HG03045 (cell line): Measurements from ENCODE around the gene SGK1.
"Not testable (repeated sequence)": the region's sequence is repeated elsewhere in the genome, so short reads cannot be mapped to it uniquely, and the experiment has no call there.

Source experiments
- ATAC-seq: cut with Tn5 transposase; IDR thresholded peaks from one replicate; pipeline ENCODE4 v1.9.1; 2021; ENCODE audit warnings: mild to moderate bottlenecking, moderate library complexity; ENCODE audit not compliant: unreplicated experiment

The SGK1 gene

GRCh38 chr6:134328792-134329191 lies 10.9 kb upstream of the SGK1 start:
- ATAC-seq = no peak

GRCh38 chr6:134328138-134328537 lies 10.2 kb upstream of the SGK1 start:
- no peak for ATAC-seq

GRCh38 chr6:134326192-134326591 lies 8.3 kb upstream of the SGK1 start:
- not testable (repeated sequence) for ATAC-seq

- ATAC-seq = no peak
Observed at GRCh38 chr6:134324766-134325165, 6.9 kb upstream of the SGK1 start.

GRCh38 chr6:134324141-134324540 lies 6.2 kb upstream of the SGK1 start:
- no peak for ATAC-seq

GRCh38 chr6:134323698-134324097 lies 5.8 kb upstream of the SGK1 start:
- no peak for ATAC-seq

- no peak for ATAC-seq
Observed at GRCh38 chr6:134323294-134323693, 5.4 kb upstream of the SGK1 start.

GRCh38 chr6:134322216-134322615 lies 4.3 kb upstream of the SGK1 start:
- no peak for ATAC-seq

- no peak for ATAC-seq
Observed at GRCh38 chr6:134321246-134321645, 3.3 kb upstream of the SGK1 start.

- not testable (repeated sequence) for ATAC-seq
Observed at GRCh38 chr6:134319686-134320085, 1.8 kb upstream of the SGK1 start.

- ATAC-seq = no peak
Observed at GRCh38 chr6:134318974-134319281, 1.0 kb upstream of the SGK1 start.

- ATAC-seq = no peak
Observed at GRCh38 chr6:134318236-134318973, 493 bp upstream of the SGK1 start.

- no peak for ATAC-seq
Observed at GRCh38 chr6:134316733-134317431, 1.0 kb downstream of the SGK1 start.

GRCh38 chr6:134315974-134316441 lies 1.9 kb downstream of the SGK1 start:
- ATAC-seq = no peak

GRCh38 chr6:134315189-134315588 lies 2.7 kb downstream of the SGK1 start:
- no peak for ATAC-seq

GRCh38 chr6:134314006-134314821 lies 3.7 kb downstream of the SGK1 start:
- ATAC-seq = no peak

- ATAC-seq = no peak
Observed at GRCh38 chr6:134312038-134312660, 5.8 kb downstream of the SGK1 start.

GRCh38 chr6:134310817-134311216 lies 7.1 kb downstream of the SGK1 start:
- ATAC-seq = no peak

GRCh38 chr6:134309983-134310605 lies 7.8 kb downstream of the SGK1 start:
- no peak for ATAC-seq

GRCh38 chr6:134309227-134309626 lies 8.7 kb downstream of the SGK1 start:
- no peak for ATAC-seq

- ATAC-seq = no peak
Observed at GRCh38 chr6:134308800-134309199, 9.1 kb downstream of the SGK1 start.
